DND-41 (cell line): ENCODE measurements around the gene SLC25A36.

Experiments
- CTCF ChIP-seq: IDR thresholded peaks from 2 replicates; pipeline ENCODE4 v1.5.1; 2012; ENCODE audit warnings: borderline replicate concordance, low read length, moderate library complexity, mild to moderate bottlenecking; ENCODE audit not compliant: poor library complexity, severe bottlenecking; ENCODE audit errors: extremely low read depth
- EZH2 ChIP-seq: IDR thresholded peaks from 3 replicates; pipeline ENCODE4 v1.6.1; 2012; ENCODE audit warnings: borderline replicate concordance, low read depth, mild to moderate bottlenecking, moderate library complexity, low read length, inconsistent platforms; ENCODE audit not compliant: severe bottlenecking

GRCh38 chr3:140933552-140933951 lies 8.1 kb upstream of the SLC25A36 start:
- TF ChIP-seq CTCF (no peak), EZH2 (no peak)
